ENCODE data around the gene ESPN.
"Not testable (repeated sequence)": the region's sequence is repeated elsewhere in the genome, so short reads cannot be mapped to it uniquely, and the experiment has no call there.

The ESPN gene

DNA sequence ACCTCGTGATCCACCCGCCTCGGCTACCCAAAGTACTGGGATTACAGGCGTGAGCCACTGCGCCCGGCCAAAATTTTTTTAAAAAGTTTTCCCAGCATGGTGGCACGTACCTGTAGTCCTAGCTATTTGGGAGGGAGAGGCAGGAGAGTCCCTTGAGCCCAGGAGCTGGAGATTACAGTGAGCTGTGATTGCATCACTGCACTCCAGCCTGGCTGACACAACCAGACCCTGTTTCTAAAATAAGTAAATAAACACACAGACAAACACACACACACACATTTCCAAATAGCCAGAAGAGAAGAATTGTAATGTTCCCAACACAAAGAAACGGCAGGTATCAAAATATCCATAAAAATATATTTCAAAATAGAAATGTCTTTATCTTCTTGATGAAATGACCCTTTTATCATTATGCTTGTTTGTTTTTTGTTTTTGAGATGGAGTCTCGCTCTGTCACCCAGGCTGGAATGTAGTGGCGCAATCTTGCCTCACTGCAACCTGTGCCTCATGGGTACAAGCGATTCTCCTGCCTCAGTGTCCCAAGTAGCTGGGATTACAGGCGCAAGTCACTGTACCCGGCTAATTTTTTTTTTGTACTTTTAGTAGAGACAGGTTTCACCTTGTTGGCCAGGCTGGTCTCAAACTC lies 14.2 kb upstream of the ESPN start:
- no peak for DNase-seq

DNA sequence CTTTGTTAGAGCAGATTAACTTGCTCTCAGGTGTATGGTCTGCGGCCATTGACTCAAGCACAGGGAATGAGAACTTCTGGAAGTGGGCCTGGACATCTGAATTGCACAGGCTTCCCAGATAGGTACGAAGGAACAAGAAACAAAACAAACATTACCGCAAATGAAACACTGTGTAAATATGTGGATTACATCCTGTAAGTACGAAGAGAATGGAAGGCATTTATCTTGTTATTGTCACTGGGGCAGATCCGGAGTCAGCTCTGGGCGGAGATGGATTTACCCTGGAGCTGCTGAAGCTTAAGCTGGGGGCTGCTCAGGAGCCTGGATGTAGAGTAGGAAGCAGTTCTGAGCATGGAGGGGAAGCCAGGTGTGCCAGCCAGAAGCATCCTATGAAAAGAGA lies 11.7 kb upstream of the ESPN start:
- no peak for DNase-seq

DNA sequence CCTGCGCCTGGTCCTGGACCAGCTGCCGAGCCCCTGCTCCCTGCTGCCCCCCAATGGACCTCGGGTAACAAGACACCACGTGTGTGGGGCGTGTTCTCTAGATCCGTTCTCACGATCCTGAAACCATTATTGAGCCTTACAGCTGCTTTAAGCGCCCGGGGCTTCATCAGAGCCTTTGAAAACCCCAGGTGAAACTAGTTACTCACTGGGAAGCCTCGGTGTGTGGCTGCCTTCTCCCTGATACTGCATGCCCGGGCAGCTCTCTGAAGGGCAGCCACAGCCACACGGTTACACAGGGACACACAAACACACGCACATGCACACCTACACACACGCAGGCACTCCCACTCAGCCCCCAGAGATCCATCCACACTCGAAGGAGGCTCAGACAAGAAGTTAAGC lies 10.1 kb upstream of the ESPN start:
- DNase-seq, result peak; percentile 47

DNA sequence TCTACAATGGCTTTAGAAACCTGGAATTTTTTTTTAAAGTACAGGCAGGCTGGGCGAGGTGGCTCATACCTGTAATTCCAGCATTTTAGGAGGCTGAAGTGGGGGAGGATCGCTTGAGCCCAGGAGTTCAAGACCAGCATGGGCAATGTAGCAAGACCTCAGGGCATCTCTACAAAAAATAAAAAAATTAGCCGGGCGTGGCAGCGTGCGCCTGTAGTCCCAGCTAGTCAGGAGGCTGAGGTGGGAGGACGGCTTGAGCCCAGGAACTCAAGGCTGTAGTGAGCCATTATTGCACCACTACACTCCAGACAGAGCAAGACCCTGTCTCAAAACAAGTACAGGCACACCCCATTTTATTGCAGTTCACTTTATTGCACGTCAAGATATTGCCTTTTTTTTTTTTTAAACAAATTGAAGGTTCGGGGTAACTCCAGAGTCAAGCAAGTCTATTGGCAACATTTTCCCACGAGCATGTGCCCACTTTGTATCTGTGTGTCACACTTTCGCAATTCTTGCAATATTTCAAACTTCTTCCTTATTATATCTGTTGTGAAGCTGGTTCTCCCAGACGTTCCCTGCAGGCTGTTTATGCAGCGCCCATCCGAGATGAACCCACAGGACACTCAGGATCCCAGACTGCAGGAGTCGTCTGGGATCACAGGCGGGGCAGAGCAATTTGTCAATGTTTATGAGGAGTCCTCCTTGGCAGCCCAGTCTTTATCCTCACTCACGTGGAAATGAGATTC lies 9.5 kb upstream of the ESPN start:
- no peak for DNase-seq

DNA sequence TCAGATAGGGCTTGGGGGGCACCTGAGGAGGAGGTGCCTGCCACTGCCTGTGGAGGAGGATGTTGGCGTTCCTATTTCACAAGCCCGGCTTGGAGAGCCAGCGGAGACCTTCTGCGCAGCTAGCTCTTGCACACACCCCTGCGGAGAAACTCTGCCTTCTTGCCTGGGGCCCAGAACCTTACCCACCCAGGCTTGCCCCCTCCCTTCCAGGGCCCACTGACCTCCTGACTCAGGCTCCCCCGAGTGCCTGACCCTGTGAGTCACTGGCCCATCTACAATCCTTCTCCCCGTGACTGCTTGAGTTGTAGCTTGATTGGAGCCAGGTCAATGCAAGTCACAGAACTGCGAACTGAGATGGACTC lies 8.3 kb upstream of the ESPN start:
- no peak for DNase-seq

DNA sequence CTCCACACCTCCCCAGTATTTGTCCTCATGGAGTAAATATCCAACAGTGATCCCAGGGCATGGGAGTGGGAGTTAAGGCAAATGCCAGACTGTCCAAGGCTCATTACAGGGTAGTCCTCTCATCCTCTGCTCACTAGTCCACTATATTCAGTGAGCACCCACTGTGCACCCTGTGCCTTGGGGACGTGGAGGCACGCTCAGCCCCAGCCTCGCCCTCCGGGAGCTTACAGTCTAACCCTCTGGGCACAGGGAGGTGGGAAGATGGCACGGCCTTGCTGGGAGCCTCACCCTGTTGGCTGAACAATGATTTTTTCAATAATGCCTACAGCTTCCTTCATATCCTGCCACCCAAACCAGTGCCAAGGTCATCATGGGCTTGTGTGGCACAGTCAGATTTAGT lies 7.7 kb upstream of the ESPN start:
- DNase-seq, result no peak

DNA sequence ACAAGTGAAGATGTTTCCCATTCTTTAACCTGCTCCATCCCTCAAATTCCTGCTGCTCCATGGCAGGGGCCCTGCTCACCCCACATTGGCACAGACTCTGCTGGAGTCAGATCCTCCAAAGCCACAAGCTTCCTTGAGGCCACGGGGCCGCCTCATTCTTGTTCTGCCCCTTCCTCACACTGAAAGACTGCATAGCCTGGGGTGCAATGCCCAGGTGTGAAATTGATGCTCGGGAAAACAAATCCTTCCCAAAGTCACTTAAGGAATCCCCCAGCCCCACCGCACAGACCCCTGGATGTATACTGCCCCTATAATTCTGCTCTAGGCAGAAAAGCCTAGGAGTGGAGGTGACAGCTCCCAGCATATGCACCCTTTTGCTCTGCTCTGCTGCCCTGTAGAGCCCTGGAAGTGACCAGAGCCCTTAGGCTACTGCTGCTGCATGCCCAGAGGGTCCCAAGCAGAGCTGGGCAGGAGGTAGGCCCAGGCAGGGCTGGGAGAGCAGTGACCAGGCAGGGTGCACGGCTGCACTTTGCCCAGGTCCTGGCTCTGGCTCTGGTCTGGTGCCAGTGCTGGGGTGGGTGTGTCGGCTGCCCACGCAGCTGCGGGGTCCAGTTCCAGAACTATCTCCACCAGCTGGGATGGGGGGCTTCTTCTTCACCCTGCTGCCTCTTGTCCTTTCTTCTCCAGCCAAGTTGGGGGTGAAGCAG lies 6.5 kb upstream of the ESPN start:
- no peak for DNase-seq

DNA sequence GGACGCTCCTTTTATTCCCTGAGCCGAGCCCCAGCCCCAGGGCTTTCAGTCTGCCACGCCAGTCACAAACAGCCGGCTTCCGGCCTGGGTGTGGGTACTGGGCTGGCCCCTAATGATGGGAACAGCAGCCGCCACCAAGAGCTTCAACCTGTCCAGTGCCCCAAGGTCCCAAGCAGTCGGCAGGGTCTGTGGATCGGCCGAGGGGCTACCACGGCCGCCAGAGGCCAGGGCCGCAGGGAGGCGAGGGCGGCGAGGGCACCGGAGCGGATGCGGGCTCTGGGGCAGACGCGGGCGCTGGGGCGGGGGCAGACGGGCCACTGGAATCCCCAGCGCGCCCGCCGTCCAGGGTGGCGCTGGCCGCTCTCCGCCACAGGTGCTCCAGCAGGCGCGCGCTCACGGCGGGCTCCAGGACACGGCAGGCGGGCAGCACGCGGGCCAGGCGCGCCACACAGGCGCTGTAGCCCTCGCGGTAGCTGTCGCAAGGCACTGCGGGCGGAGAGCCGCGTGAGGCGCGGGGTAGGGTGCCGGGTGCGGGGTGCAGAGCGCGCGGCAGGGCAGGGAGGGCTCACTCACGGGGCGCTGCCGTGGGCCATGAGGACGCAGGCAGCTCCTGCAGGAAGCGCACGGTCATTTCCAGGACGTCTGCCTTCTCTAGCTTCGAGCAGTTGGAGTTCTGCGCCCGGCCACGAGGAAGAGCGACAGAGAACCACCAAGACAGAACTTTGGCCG lies 5.7 kb upstream of the ESPN start:
- no peak for DNase-seq

DNA sequence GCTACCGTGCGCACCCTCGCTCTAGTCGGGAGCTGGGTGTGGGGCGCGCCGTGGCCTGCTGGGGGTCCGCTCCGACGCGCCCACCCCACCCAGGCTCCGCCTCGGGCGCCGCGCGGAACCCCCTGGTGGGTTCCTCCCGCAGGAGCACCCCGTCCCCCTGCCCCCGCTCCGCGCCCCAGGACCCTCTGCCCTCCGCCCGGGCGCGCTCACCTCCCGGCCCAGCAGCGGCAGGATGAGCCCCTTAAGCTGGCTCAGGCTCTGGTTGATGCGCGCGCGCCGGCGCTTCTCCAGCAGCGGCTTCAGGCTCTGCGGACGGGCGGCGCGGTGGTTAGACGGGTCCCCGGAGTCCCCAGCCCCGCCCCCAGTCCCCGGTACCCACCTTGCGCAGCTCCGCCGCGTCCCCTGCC lies 5.2 kb upstream of the ESPN start:
- no peak for DNase-seq

DNA sequence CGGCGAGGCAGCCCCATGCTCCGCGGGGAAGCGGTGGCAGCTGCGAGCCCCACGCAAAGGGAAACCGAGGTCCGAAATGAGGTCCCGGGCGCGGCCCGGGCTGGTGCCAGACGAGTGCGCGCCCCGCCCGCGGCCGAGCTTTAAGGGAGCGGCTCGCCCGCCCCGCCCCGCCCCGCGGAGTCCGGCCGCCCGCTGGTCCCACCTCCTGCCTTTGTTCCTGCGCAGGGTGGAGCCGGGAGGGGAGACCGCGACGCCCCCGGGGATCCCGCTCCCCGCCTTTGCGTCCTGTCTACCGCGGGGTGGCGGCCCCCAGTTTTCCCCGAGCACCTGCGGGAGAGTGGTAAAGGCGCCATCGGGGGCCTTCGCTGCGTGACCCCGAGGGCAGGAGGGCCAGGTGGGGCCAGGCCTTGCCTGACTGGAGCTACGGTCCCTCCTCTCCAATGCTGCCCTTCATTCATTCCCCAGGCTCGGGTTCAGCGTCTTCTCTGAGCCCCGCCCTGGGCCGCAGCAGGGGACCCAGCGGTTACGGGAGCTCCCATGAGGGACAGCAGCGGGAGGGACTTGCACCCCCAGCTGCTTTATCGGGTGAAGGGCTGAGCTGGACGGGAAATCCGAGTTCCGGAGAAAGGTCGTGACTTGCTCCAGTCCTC lies 4.6 kb upstream of the ESPN start, which contains the start of gene HES2:
TSS of gene HES2 (minus strand) at position 116 of the 650 bp plus-strand sequence. CDS start at position 17, 99 bp downstream.
- DNase-seq, result no peak

DNA sequence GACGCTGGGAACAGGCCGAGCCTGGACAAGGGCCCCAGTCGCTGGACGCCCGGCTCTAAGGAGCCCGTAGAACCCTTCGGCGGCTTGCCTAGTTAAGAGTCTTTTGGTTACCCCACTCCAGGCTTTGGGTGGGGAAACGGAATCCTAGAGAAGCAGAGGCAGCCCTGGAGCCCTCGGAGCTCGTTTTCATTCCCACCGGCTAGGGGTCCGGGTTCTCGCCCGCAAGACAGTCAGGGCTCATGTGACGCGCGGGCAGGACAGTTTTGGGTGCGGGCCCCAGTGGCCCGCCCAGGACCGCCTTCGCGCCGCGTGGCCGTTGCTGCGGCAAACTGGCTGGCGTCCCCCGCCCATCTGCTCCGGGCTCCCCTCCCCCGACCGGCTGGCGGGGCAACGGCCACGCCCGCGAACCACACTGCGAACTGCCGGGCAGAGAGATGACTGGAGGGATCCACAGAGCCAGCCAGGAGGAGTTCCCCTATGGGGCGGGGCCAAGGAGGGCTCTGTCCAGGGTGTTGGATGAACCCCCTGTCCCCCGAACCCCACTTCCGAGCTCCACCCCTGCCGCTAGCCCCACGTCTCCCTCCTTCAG lies 4.0 kb upstream of the ESPN start:
- no peak for DNase-seq

DNA sequence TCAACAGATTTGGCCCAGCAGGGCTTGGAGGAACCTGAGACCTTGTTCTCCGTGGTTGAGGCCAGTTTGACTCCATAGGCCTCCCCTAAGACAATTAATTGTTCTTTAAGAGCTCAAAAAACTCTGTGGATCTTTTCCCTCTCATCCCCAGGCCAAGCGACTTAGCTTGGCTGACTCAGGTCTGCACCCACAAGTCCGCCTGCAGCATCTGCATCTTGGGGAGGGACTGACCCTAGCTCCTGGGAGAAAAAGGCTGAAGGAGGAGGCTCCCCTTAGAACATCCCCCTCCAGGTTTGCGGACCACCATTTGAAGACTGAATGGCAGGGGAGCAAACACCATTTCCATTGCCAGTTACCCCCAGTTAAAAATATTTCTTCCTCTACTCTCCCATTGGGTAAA lies 3.3 kb upstream of the ESPN start:
- DNase-seq, result no peak

DNA sequence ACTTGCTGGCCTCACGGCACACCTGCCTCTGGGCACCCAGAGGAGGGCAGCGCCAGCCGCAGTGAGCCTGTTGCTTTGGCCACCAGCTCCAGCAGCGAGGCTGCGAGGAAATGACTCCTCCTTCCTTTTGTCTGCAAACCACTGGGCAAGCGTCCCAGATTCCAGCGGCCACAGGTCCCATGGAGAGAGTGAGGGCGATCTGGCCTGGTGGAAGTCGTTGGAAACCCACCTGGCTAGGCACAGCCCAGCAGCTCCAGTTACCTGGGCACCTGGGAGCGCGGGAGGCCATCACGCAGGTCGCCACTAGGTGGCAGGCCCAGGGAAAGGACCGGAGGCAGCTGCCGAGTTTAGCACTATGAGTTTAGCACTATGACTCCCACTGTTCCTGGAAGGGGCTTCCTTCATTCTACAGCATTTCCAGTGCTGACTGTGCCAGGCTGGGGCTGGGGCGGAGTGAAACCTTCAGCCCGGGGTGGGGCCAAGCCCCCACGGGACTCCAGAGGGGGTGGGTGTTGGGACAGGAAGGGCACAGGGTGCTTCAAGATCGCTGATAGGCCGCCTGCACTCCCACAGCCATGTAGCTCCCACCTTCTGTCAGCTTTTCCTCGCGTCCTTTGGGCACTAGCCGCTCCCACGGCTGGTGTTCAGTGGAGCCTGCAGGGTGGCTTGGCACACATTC lies 1.1 kb upstream of the ESPN start:
- peak; percentile 36 for DNase-seq

DNA sequence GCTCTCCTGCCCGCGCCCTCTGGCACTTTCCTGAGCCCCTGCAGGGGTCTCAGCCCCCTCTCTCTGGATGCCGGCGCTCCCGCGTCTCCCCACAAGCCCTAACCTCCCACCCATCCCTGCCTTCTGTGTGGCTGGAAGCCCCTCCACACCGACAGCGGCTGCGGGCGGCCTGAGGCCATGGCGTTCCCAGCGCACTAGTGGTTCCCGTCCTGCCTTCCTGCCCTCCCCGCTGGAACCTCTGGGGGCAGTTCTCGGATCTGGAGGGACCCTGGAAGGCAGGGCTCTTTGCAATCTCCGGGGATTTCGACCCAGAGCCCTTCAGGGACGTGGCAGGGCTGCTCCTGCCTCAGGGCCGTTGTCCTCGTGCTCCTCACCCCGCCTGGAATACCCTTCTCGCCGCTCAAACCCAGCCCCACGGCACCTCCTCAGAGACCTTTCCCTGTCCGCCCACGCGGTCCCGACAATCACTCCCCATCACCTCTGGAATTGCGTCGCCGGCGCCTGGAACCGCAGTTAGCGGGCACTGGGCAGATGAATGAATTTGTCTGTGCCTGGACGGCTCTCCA lies 493 bp upstream of the ESPN start:
- DNase-seq, result no peak

DNA sequence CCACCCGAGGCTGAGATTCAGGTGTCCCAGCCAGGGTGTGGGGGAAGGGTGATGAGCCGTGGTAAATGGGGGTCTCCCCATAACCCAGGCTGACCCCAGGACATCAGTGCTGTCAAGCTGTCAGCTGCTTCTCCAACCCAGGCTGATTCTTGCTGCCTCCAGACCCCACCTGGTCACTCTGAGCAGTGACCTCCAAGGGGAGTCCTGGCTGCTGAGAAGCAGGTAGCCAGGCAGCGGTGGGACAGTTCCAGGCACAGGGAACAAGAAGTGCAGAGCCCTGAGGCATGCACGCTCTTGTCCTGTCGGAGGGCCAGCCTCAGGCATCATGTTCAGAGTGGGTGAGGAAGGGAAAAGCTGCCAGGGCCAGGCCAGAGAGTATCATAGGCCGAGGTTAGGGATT lies 1.1 kb downstream of the ESPN start:
- DNase-seq, result no peak

DNA sequence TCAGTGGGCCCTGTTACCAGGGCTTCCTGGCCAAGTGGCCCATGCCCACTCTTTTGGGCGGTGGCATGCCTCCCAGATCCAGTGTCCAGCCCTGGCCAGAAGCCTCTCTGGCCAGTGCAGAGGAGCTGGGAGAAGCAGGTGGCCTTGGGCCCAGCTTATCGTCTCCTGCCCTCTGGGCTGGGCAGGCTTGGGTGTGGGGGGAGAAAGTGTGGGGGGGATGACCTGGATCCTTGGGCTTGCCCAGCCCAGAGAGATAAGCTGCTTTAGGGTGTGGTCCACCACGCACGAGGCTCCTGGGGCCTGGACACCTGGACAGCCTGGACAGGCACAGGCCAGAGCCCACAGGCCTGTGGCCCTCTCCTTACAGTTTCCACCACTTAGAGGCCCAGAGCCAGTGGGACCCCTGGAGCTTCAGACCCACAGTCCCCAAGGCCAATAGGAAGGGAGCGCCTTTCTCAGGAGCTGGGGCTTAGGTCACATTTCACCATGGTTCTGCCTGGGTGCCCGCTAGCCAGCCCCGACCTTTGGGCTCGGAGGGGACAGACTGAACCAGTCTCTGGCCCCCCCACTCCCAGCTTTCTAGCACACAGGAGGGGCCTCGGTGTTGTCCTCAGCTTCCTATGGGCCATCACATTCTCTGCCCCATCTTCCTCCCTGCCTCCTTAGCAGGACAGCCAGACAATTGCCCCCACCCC lies 1.8 kb downstream of the ESPN start:
- no peak for DNase-seq

DNA sequence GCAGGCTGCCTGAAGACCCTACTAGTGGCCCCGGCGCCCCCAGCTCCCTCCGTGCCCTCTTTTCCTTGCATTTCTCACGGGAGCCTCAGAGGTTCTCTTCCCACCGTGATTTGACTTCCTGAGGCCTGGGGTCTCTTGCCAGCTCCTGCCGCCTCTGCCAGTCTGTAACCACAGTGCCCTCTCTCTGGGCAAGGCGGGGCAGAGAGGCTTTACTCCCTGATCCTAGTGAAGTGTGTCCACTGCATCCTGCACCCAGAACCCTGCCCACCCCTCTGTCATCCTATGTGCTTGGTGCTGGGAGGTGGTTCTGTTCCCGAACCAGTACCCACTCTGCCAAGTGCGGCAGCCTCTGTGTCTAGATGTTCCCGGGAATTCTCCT lies 2.4 kb downstream of the ESPN start:
- DNase-seq, result no peak

DNA sequence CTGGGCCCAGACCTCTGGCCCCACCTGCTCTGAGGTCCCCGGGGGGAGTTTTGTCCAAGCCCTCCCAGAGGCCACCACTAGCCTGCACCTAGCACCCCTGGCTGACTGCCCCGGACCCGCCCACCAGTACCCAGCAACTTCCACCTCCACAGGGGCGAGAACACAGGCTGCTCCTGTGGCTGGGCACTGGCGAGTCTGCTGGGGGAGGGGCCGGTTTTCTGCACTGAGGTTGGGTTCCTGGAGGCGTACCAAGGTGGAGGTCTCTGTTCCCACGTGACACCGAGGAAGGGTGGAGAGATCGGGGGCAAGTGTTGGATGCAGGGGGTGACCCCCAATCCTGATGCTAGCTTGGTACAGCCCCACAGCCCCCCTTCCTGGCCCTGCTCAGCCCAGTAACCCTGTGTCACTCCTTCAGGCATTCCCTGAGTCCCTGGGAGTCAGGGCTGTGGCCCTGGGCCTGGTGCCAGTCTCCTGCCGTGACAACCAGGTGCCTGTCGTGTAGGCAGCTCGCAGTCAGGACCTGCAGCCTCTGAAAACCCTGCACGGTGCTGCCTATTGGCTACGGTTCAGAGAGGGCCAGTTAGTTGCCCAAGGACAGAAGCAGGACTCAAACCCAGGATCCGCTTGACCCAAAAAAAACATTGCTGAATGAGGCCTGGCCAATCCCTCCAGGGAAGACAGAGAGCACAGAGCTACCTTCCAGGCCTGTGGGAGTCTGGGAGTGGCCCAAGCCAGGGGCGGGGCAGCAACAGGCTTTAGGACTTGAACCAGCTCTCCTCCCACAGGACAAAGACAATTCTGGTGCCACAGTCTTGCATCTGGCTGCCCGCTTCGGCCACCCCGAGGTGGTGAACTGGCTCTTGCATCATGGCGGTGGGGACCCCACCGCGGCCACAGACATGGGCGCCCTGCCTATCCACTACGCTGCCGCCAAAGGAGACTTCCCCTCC lies 3.1 kb downstream of the ESPN start:
- DNase-seq, result no peak

DNA sequence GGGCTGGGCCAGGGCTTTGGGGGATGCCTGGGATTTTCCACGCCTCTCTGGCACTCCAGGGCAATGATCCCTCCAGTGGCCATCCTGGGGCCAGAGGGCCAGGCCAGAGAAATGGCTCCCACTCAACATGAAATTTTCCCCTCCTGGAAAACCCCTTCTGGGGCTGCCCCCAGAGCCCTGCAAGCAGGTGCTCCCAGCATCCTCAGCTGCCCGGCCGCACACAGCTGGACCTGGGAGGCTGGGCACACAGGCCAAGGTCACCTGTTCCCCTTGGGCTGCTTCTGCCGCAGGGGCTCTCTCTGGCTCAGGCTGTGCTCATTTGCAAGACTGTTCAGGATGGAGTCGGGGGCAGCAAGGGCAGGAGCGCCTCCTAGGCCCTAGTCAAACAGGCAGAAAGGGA lies 3.9 kb downstream of the ESPN start:
- DNase-seq, result not testable (repeated sequence)

Data from fibroblast of upper back skin (primary cell).